AG09319 (cell line): ENCODE measurements around the gene TMEM26.

Source experiments
- DNase-seq: peaks from one replicate; pipeline ENCODE4 v3.0.0-alpha.2; 2010; ENCODE audit warnings: low read depth; ENCODE audit errors: extremely low read depth
- CTCF ChIP-seq: IDR thresholded peaks from 2 replicates; pipeline ENCODE4 v1.5.1; 2011; ENCODE audit warnings: low read depth, mild to moderate bottlenecking, inconsistent platforms, low read length, moderate library complexity

The TMEM26 gene

GRCh38 chr10:61378865-61379264 lies 74.3 kb downstream of the TMEM26 start:
- no peak for DNase-seq
- TF ChIP-seq CTCF: no peak

- no peak for DNase-seq
- no peak for TF ChIP-seq CTCF
These were observed 76.2 kb downstream of the TMEM26 start for GRCh38 chr10:61376908-61377368.

GRCh38 chr10:61376377-61376776 lies 76.8 kb downstream of the TMEM26 start:
- no peak for TF ChIP-seq CTCF

GRCh38 chr10:61366365-61366764 lies 86.8 kb downstream of the TMEM26 start:
- no peak for TF ChIP-seq CTCF
- no peak for DNase-seq

More at GRCh38 chr10:61376377-61376776, 76.8 kb downstream of the TMEM26 start:
- DNase-seq: no peak

GRCh38 chr10:61364619-61365018 lies 88.6 kb downstream of the TMEM26 start:
- DNase-seq: no peak
- no peak for TF ChIP-seq CTCF

- TF ChIP-seq CTCF: no peak
- no peak for DNase-seq
These were observed 90.2 kb downstream of the TMEM26 start for GRCh38 chr10:61363006-61363405.

GRCh38 chr10:61359452-61359851 lies 93.7 kb downstream of the TMEM26 start:
- no peak for DNase-seq
- TF ChIP-seq CTCF: no peak

GRCh38 chr10:61357687-61358086 lies 95.5 kb downstream of the TMEM26 start:
- no peak for TF ChIP-seq CTCF
- no peak for DNase-seq
